IMR-90 (cell line): Measurements from ENCODE around the gene LRFN2. TPM values are rescaled to one million over a fixed set of nuclear protein-coding genes. Genes with fewer than 3 reads are reported as not detected.

Source experiments
- ATAC-seq: fragments of 200-7000 bp; cut with Tn5 transposase; 2 replicates; pipeline ENCODE4 v1.9.1; 2020; ENCODE audit warnings: low read depth, mild to moderate bottlenecking, moderate library complexity
- BruUV-seq: library from RNA; stranded (reverse); fragments of 400-500 nt; replicated peaks from 2 replicates; lab custom pipeline; 2021; lab: Mats Ljungman, UMichigan
- CTCF ChIA-PET: fragments of 300-600 bp; formaldehyde crosslinking; extraction: SDS; loops from one replicate; lab custom pipeline; 2021; ENCODE audit warnings: antibody characterized with exemption; lab: Yijun Ruan, JAX
- POLR2A ChIA-PET: fragments of 300-600 bp; sonication (Branson Sonifier 250); formaldehyde crosslinking; loops from one replicate; lab custom pipeline; 2022; ENCODE audit warnings: antibody characterized with exemption; ENCODE audit not compliant: unreplicated experiment; lab: Charles Lee
- DNase-seq: peaks from one replicate; pipeline ENCODE4 v3.0.0; 2013
- H2AFZ ChIP-seq: replicated peaks from 2 replicates; pipeline ENCODE3; 2013; ENCODE audit warnings: low read length, mild to moderate bottlenecking; ENCODE audit not compliant: poor library complexity
- H2AK5ac ChIP-seq: 2 replicates; pipeline ENCODE4 v1.6.1; 2013; ENCODE audit warnings: low read depth, low read length, inconsistent platforms
- H2AK9ac ChIP-seq: replicated peaks from 2 replicates; pipeline ENCODE3; 2013; ENCODE audit warnings: mild to moderate bottlenecking, low read depth, low read length, moderate library complexity; ENCODE audit not compliant: poor library complexity
- H2BK120ac ChIP-seq: 2 replicates; pipeline ENCODE4 v1.6.1; 2013; ENCODE audit warnings: low read depth, low read length, inconsistent platforms
- H2BK15ac ChIP-seq: 3 replicates; pipeline ENCODE4 v1.6.1; 2013; ENCODE audit warnings: low read depth, low read length, inconsistent platforms
- H2BK20ac ChIP-seq: 2 replicates; pipeline ENCODE4 v1.6.1; 2013; ENCODE audit warnings: low read depth, mild to moderate bottlenecking, inconsistent platforms, low read length, moderate library complexity
- H2BK5ac ChIP-seq: 2 replicates; pipeline ENCODE4 v1.6.1; 2013; ENCODE audit warnings: mild to moderate bottlenecking, low read depth, low read length, inconsistent platforms; ENCODE audit not compliant: poor library complexity, severe bottlenecking
- H3K14ac ChIP-seq: replicated peaks from 2 replicates; pipeline ENCODE4 v1.6.1; 2013; ENCODE audit warnings: low read depth, low read length, inconsistent platforms
- H3K18ac ChIP-seq: 2 replicates; pipeline ENCODE4 v1.6.1; 2013; ENCODE audit warnings: low read depth, low read length, control low read depth
- H3K23ac ChIP-seq: 2 replicates; pipeline ENCODE4 v1.6.1; 2013; ENCODE audit warnings: low read depth, low read length, inconsistent platforms
- H3K27ac ChIP-seq: 2 replicates; pipeline ENCODE4 v1.5.1; 2013; ENCODE audit warnings: mild to moderate bottlenecking, control low read depth, low read length; ENCODE audit not compliant: insufficient read depth
- H3K27me3 ChIP-seq: 2 replicates; pipeline ENCODE4 v1.6.1; 2013; ENCODE audit warnings: low read length; ENCODE audit not compliant: control insufficient read depth, insufficient read depth
- H3K36me3 ChIP-seq: 2 replicates; pipeline ENCODE4 v1.6.1; 2013; ENCODE audit warnings: low read length, mixed read lengths; ENCODE audit not compliant: control insufficient read depth, insufficient read depth
- H3K4ac ChIP-seq: 2 replicates; pipeline ENCODE4 v1.6.1; 2013; ENCODE audit warnings: low read depth, low read length, inconsistent platforms
- H3K4me1 ChIP-seq: 2 replicates; pipeline ENCODE4 v1.6.1; 2013; ENCODE audit warnings: low read length, mixed read lengths; ENCODE audit not compliant: control insufficient read depth, insufficient read depth
- H3K4me2 ChIP-seq: 2 replicates; pipeline ENCODE4 v1.6.1; 2013; ENCODE audit warnings: low read depth, mild to moderate bottlenecking, control low read depth, low read length, moderate library complexity
- H3K4me3 ChIP-seq: 2 replicates; pipeline ENCODE4 v1.5.1; 2013; ENCODE audit warnings: low read depth, mild to moderate bottlenecking, control low read depth, low read length, moderate library complexity; ENCODE audit not compliant: insufficient read depth
- H3K56ac ChIP-seq: 2 replicates; pipeline ENCODE4 v1.6.1; 2013; ENCODE audit warnings: low read length, inconsistent platforms; ENCODE audit not compliant: insufficient read depth; ENCODE audit errors: extremely low read depth
- H3K79me1 ChIP-seq, 2 experiments: 2 replicates each; pipeline ENCODE4 v1.6.1; 2013; ENCODE audit warnings: low read length in 2 of 2, inconsistent platforms in 1 of 2, low read depth in 1 of 2
- H3K9ac ChIP-seq: 2 replicates; pipeline ENCODE4 v1.6.1; 2013; ENCODE audit warnings: low read depth, low read length, control low read depth
- H3K9me1 ChIP-seq: 2 replicates; pipeline ENCODE4 v1.6.1; 2013; ENCODE audit warnings: low read length, inconsistent platforms; ENCODE audit not compliant: insufficient read depth
- H3K9me3 ChIP-seq: 2 replicates; pipeline ENCODE4 v1.6.1; 2013; ENCODE audit warnings: low read length; ENCODE audit not compliant: control insufficient read depth, insufficient read depth
- H4K20me1 ChIP-seq: 2 replicates; pipeline ENCODE4 v1.6.1; 2013; ENCODE audit warnings: low read length, inconsistent platforms; ENCODE audit not compliant: insufficient read depth
- H4K5ac ChIP-seq: 2 replicates; pipeline ENCODE4 v1.6.1; 2013; ENCODE audit warnings: mild to moderate bottlenecking, low read depth, low read length, control low read depth
- H4K8ac ChIP-seq, 2 experiments: 2 replicates each; pipeline ENCODE4 v1.6.1; 2013; ENCODE audit warnings: low read depth in 2 of 2, low read length in 2 of 2, control low read depth in 1 of 2, inconsistent platforms in 1 of 2
- H4K91ac ChIP-seq: 2 replicates; pipeline ENCODE4 v1.6.1; 2013; ENCODE audit warnings: low read depth, low read length, inconsistent platforms; ENCODE audit not compliant: insufficient read depth
- BHLHE40 ChIP-seq: fragments of 150-350 bp; IDR thresholded peaks from 2 replicates; pipeline ENCODE4 v1.6.1; 2016; ENCODE audit warnings: mild to moderate bottlenecking, low read depth, low read length
- CHD1 ChIP-seq: IDR thresholded peaks from 2 replicates; pipeline ENCODE4 v1.6.1; 2012; ENCODE audit warnings: low read depth, low read length, improper control_type of control experiment
- FOS ChIP-seq: fragments of 150-350 bp; IDR thresholded peaks from 2 replicates; pipeline ENCODE4 v1.6.1; 2016; ENCODE audit warnings: low read depth, low read length
- NFE2L2 ChIP-seq: fragments of 150-350 bp; IDR thresholded peaks from 2 replicates; pipeline ENCODE4 v1.6.1; 2016; ENCODE audit warnings: low read depth, mild to moderate bottlenecking, low read length
- RFX5 ChIP-seq: IDR thresholded peaks from 2 replicates; pipeline ENCODE4 v1.8.0; 2012; ENCODE audit warnings: low read depth, mild to moderate bottlenecking, low read length, moderate library complexity
- USF2 ChIP-seq: fragments of 150-350 bp; IDR thresholded peaks from 2 replicates; pipeline ENCODE4 v1.6.1; 2017; ENCODE audit warnings: mild to moderate bottlenecking, antibody characterized with exemption, low read length, low read depth
- WGBS, 2 experiments: methylation state at CpG; one replicate each; pipeline versions ENCODE4 v1.1.5 to v1.1.7; 2013; ENCODE audit warnings: missing lambda C conversion rate in 2 of 2; ENCODE audit not compliant: insufficient read length in 1 of 2; ENCODE audit errors: extremely low coverage in 2 of 2; 5-methylcytosine and 5-hydroxymethylcytosine counted together
- dilution Hi-C: fragments of 300-500 bp; cut with HindIII; formaldehyde crosslinking; loops from one replicate; pipeline ENCODE4 v1.14.3; 2018; ENCODE audit warnings: low sequenced_read_pairs; ENCODE audit not compliant: unreplicated experiment
- in situ Hi-C: fragments of 300-500 bp; cut with MboI; formaldehyde crosslinking; loops from 3 replicates; pipeline ENCODE4 v1.14.3; 2019; ENCODE audit warnings: low sequenced_read_pairs, inconsistent platforms, mixed read lengths
- intact Hi-C: fragments of 100-400 bp; cut with micrococcal nuclease; formaldehyde crosslinking; loops from 2 replicates; pipeline ENCODE4 v1.10.0; 2022
- polyA plus RNA-seq, 3 experiments: library from polyadenylated mRNA; depleted of rRNA; stranded (reverse); fragments of >200 nt; gene quantifications; 2 replicates each; pipeline ENCODE4 v1.2.3, GENCODE V29; 2012; ENCODE audit warnings: low replicate concordance in 1 of 3
- total RNA-seq: library from RNA; depleted of rRNA; stranded (reverse); fragments of >200 nt; gene quantifications from 2 replicates; pipeline ENCODE4 v1.2.3, GENCODE V29; 2012

The LRFN2 gene
- total and polyA plus RNA-seq, 2 of the 4 experiments (the other 2 are of a cell fraction) = not detected

DNA sequence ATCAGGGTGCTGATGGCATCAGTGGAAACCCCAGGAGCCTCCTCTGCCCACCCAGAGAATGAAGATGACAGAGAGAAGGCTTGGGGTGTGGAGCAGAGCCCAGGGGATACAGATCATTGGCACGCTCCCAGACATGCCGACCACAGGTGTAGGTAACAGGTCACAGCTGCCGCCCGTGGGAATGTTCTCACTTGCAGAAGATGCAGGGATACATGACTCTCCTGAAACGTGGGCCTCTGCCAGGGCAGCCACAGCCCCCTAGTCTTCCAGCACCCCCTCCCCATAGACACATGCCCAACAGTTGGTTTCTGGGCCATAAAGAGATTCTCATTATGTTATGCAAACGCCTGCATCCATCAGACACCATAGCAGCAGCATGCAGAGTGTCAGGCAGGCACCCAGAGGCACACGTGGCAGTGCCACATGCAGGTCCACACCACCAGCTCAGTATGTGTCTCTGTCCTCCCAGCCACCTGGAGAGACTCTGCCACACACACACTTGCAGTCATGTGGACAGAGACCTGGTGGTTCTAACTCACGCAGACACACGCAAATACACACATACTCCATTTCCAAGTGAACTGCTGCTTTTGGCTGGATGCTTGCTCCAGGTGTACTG lies 45.5 kb downstream of the LRFN2 start:
- H3K9me1 ChIP-seq = no peaks in the 10 kb centered on the region

More for the DNA sequence above, 45.5 kb downstream of the LRFN2 start:
- Histone ChIP-seq H3K79me1 (no peaks in the 10 kb centered on the region), H2AK9ac (no peak overlapping the region), H2BK120ac (no peak overlapping the region), H3K36me3 (no peaks in the 10 kb centered on the region), H2AFZ (no peak overlapping the region), H3K4ac (no peak overlapping the region), H3K9me3 (no peaks in the 10 kb centered on the region), H4K91ac (no peak overlapping the region), H4K5ac (no peak overlapping the region), H3K4me2 (no peak overlapping the region), H3K56ac (no peak overlapping the region), H3K9ac (no peak overlapping the region), H4K8ac (no peak overlapping the region), H3K27ac (no peak overlapping the region), H4K20me1 (no peaks in the 10 kb centered on the region), H2AK5ac (no peak overlapping the region), H3K4me1 (no peaks in the 10 kb centered on the region), H2BK5ac (no peak overlapping the region), H3K27me3 (no peaks in the 10 kb centered on the region; the same call in 1 of the 2 replicates), H2BK15ac (no peak overlapping the region), H3K18ac (no peak overlapping the region), H3K23ac (no peak overlapping the region), H3K14ac (no peak overlapping the region), H3K4me3 (no peak overlapping the region), H2BK20ac (no peak overlapping the region)
- ChIA-PET POLR2A (no interaction called here), CTCF (no interaction called here)
- intact Hi-C loops = no loop called here
- ATAC-seq (no peak), DNase-seq (no peak)
- dilution Hi-C loops = no loop called here
- in situ Hi-C loops = no loop called here
- TF ChIP-seq BHLHE40 (no peak), FOS (no peak), USF2 (no peak), CHD1 (no peak), NFE2L2 (no peak), RFX5 (no peak)
- no TSS peak for BruUV-seq
- 15% methylated on average over 5 of the region's 9 CpGs; no CpG with 5 or more reads in 1 of the 2 experiments for WGBS, 2 experiments
